DND-41 (cell line): ENCODE results near the gene IPO11.

ENCODE experiments used
- ATAC-seq: fragments of 200-7000 bp; cut with Tn5 transposase; 3 replicates; pipeline ENCODE4 v1.9.1; 2021; ENCODE audit warnings: low read depth; ENCODE audit not compliant: insufficient read depth
- DNase-seq: peaks from one replicate; pipeline ENCODE4 v3.0.0-alpha.2; 2020
- H2AFZ ChIP-seq: 2 replicates; pipeline ENCODE4 v1.6.0; 2012; ENCODE audit warnings: low read depth, low read length
- H3K27ac ChIP-seq: 2 replicates; pipeline ENCODE4 v1.5.1; 2012; ENCODE audit warnings: low read length, inconsistent platforms
- H3K27me3 ChIP-seq: fragments of 200-600 bp; sonication (generic); 2 replicates; pipeline ENCODE4 v1.6.0; 2012; ENCODE audit warnings: low read length, mild to moderate bottlenecking, inconsistent platforms; ENCODE audit not compliant: insufficient read depth, poor library complexity
- H3K36me3 ChIP-seq: 2 replicates; pipeline ENCODE4 v1.5.1; 2012; ENCODE audit warnings: low read length, inconsistent platforms; ENCODE audit not compliant: insufficient read depth
- H3K4me1 ChIP-seq: 2 replicates; pipeline ENCODE4 v1.5.1; 2012; ENCODE audit warnings: mild to moderate bottlenecking, low read length; ENCODE audit not compliant: insufficient read depth
- H3K4me2 ChIP-seq: 2 replicates; pipeline ENCODE4 v1.6.0; 2012; ENCODE audit warnings: mild to moderate bottlenecking, moderate library complexity, low read length, inconsistent platforms; ENCODE audit not compliant: insufficient read depth
- H3K4me3 ChIP-seq, 2 experiments: fragments of 200-600 bp in 1 of 2; shearing (Covaris generic) in 1 of 2; 2 replicates each; pipeline ENCODE4 v1.5.1; 2012 to 2016; ENCODE audit warnings: inconsistent platforms in 2 of 2, low read length in 2 of 2, mild to moderate bottlenecking in 2 of 2, low read depth in 1 of 2, moderate library complexity in 1 of 2
- H3K79me2 ChIP-seq: 2 replicates; pipeline ENCODE4 v1.6.0; 2012; ENCODE audit warnings: low read length, inconsistent platforms; ENCODE audit not compliant: insufficient read depth
- H3K9ac ChIP-seq: 2 replicates; pipeline ENCODE4 v1.6.0; 2012; ENCODE audit warnings: low read depth, mild to moderate bottlenecking, inconsistent platforms, low read length, moderate library complexity
- H3K9me3 ChIP-seq: 2 replicates; pipeline ENCODE4 v1.5.1; 2012; ENCODE audit warnings: low read length, moderate library complexity, mild to moderate bottlenecking, inconsistent platforms; ENCODE audit not compliant: insufficient read depth, severe bottlenecking
- H4K20me1 ChIP-seq: 2 replicates; pipeline ENCODE4 v1.6.0; 2012; ENCODE audit warnings: low read length; ENCODE audit not compliant: insufficient read depth
- CTCF ChIP-seq: IDR thresholded peaks from 2 replicates; pipeline ENCODE4 v1.5.1; 2012; ENCODE audit warnings: borderline replicate concordance, low read length, moderate library complexity, mild to moderate bottlenecking; ENCODE audit not compliant: poor library complexity, severe bottlenecking; ENCODE audit errors: extremely low read depth
- EZH2 ChIP-seq: IDR thresholded peaks from 3 replicates; pipeline ENCODE4 v1.6.1; 2012; ENCODE audit warnings: borderline replicate concordance, low read depth, mild to moderate bottlenecking, moderate library complexity, low read length, inconsistent platforms; ENCODE audit not compliant: severe bottlenecking

The IPO11 gene

DNA sequence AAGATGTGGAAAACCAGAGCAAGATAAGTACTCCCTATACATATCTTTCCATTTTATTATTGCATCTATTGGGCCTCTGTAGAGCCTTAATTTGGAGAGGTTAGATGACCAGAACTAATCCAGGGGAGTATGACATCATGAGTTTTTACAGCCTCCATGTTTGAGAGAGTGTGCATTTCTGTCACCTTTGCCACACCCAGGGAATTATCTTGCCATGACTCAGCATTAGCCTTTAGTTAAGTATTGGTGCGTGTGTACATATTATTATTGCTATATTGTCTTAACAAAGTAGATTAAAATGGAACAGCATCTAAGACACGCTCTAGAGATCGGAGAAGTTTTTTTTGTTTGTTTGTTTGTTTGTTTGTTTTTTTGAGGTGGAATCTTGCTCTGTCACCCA is 36.5 kb upstream of the IPO11 start:
- no peak overlapping the region for H3K27ac ChIP-seq
- H3K79me2 ChIP-seq = no peaks in the 10 kb centered on the region; the same call in 1 of the 2 replicates
- no peak overlapping the region for H3K4me3 ChIP-seq
- H3K4me2 ChIP-seq = no peak overlapping the region
- no peak for TF ChIP-seq EZH2
- no peak for TF ChIP-seq CTCF
- ATAC-seq (no peak), DNase-seq (no peak)
- H4K20me1 ChIP-seq = no peaks in the 10 kb centered on the region
- no peak overlapping the region for H2AFZ ChIP-seq
- H3K9ac ChIP-seq = no peak overlapping the region
- no peaks in the 10 kb centered on the region for H3K27me3 ChIP-seq
- peaks cover 87% of the 10 kb centered on the region for H3K36me3 ChIP-seq
- H3K4me1 ChIP-seq = no peaks in the 10 kb centered on the region
- H3K9me3 ChIP-seq = no peaks in the 10 kb centered on the region

DNA sequence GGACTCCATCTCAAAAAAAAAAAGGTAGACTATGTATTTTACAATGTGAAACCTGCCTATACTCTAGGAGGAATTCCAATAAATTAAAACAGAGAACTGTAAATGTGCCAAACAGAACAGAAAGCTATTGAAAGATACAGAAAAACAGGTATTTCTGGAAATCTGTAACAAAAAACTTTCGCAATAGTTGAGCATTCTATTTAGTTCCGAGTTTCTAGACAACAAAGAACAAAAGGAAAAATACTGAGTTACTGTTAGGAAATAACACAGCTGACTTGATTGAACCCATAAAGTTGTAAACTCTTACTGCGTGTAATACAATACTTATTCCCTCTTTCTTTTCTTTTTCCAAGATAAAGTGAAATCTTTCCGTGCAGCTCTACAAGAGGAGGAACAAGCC is 27.4 kb upstream of the IPO11 start:
- Histone ChIP-seq H3K27ac (no peak overlapping the region), H3K9ac (no peak overlapping the region), H3K9me3 (no peaks in the 10 kb centered on the region), H3K4me2 (no peak overlapping the region), H4K20me1 (peaks cover 6% of the 10 kb centered on the region; the same call in 1 of the 2 replicates), H3K79me2 (peaks cover 4% of the 10 kb centered on the region; the same call in 1 of the 2 replicates), H3K36me3 (peaks cover 94% of the 10 kb centered on the region), H3K4me1 (no peaks in the 10 kb centered on the region), H3K4me3 (no peak overlapping the region), H3K27me3 (no peaks in the 10 kb centered on the region), H2AFZ (no peak overlapping the region)
- no peak for DNase-seq
- ATAC-seq = no peak
- TF ChIP-seq EZH2 = no peak
- no peak for TF ChIP-seq CTCF

GRCh38 chr5:62385816-62386400 is 26.7 kb upstream of the IPO11 start:
- Histone ChIP-seq H3K36me3 (peaks cover 94% of the 10 kb centered on the region), H3K9me3 (no peaks in the 10 kb centered on the region), H3K79me2 (peaks cover 4% of the 10 kb centered on the region; the same call in 1 of the 2 replicates), H3K9ac (no peak overlapping the region), H3K4me2 (no peak overlapping the region), H4K20me1 (peaks cover 6% of the 10 kb centered on the region; the same call in 1 of the 2 replicates), H3K4me3 (no peak overlapping the region), H3K27ac (no peak overlapping the region), H3K27me3 (no peaks in the 10 kb centered on the region), H2AFZ (no peak overlapping the region), H3K4me1 (no peaks in the 10 kb centered on the region)
- ATAC-seq (no peak), DNase-seq (no peak)
- TF ChIP-seq EZH2 (no peak), CTCF (no peak)
